Mucosa of rectum (tissue), 2 donors: ENCODE results near the gene PALLD.

Experiments used
- H3K27ac ChIP-seq, 2 donors: one replicate each; pipeline ENCODE4 v1.7.0; 2013; ENCODE audit warnings: inconsistent platforms in 2 of 2, low read depth in 2 of 2, low read length in 2 of 2
- H3K27me3 ChIP-seq, 2 donors: one replicate each; pipeline ENCODE4 v1.7.0; 2013; ENCODE audit warnings: low read length in 2 of 2; ENCODE audit not compliant: control insufficient read depth in 2 of 2, insufficient read depth in 2 of 2
- H3K36me3 ChIP-seq, 2 donors: one replicate each; pipeline ENCODE4 v1.7.0; 2013; ENCODE audit warnings: low read length in 2 of 2; ENCODE audit not compliant: control insufficient read depth in 2 of 2, insufficient read depth in 2 of 2
- H3K4me1 ChIP-seq, 2 donors: one replicate each; pipeline ENCODE4 v1.7.0; 2013; ENCODE audit warnings: low read length in 2 of 2, mild to moderate bottlenecking in 1 of 2; ENCODE audit not compliant: control insufficient read depth in 2 of 2, insufficient read depth in 2 of 2
- H3K4me3 ChIP-seq, 2 donors: one replicate each; pipeline ENCODE4 v1.7.0; 2013; ENCODE audit warnings: low read length in 2 of 2
- H3K9ac ChIP-seq, 2 donors: one replicate each; pipeline ENCODE4 v1.7.0; 2013; ENCODE audit warnings: low read length in 2 of 2, low read depth in 1 of 2, mild to moderate bottlenecking in 1 of 2
- H3K9me3 ChIP-seq, 2 donors: one replicate each; pipeline ENCODE4 v1.7.0; 2013; ENCODE audit warnings: low read length in 2 of 2; ENCODE audit not compliant: control insufficient read depth in 2 of 2
- donor health status: healthy.
- donor health status: Normal muscosa, but diverticular disease.

The PALLD gene

DNA sequence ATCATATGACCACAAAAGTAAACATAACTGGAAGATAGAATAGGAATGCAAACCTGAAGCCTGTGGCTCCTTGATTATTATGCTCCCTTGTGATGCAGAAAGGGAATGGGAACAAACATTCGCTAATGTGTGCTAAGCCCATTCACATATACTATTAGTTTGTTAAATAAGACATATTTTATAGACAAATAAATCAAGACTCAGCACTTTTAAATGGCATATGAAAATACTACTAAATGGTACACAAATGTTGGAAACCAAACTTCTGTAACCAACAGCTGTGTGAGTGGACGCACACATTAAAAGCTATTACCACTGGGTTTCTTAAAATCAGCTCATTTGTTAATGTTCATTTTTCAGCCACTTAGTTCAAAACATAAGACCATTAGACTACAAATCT is 417.2 kb downstream of the PALLD start:
- H3K9ac ChIP-seq = no peak overlapping the region
- no peak overlapping the region for H3K27ac ChIP-seq
- no peaks in the 10 kb centered on the region for H3K9me3 ChIP-seq
- H3K36me3 ChIP-seq = peaks cover 12 to 15% of the 10 kb centered on the region in 2 donors
- no peak overlapping the region for H3K4me3 ChIP-seq
- H3K4me1 ChIP-seq = no peaks in the 10 kb centered on the region
- no peaks in the 10 kb centered on the region for H3K27me3 ChIP-seq

DNA sequence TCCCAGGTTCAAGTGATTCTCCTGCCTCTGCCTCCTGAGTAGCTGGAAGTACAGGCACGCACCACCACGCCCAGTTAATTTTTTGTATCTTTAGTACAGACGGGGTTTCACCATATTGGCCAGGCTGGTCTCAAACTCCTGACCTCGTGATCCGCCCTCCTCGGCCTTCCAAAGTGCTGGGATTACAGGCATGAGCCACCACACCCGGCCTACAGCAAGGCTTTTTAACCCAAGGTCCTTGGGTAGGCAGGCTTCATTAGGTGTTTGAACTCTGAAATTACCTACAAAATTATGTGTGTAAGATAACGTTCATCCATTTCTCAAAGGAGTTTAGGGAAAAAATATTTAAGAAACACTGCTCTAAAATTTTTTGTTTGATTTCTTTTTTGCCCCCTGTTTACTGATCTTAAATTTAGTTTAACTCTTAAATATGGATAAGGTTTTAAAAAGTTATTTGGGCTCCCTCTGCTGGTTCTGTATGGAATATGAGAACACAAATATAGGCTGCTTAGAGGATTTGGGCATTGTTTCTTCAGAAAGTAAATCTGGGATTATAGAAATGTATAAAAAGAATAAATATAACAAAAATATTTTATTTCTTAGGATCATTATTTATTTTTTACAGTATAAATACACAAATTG is 420.4 kb downstream of the PALLD start:
- no peaks in the 10 kb centered on the region for H3K27me3 ChIP-seq
- H3K9ac ChIP-seq = no peak overlapping the region
- no peak overlapping the region for H3K4me3 ChIP-seq
- no peaks in the 10 kb centered on the region for H3K4me1 ChIP-seq
- H3K9me3 ChIP-seq = no peaks in the 10 kb centered on the region
- peaks cover 14 to 21% of the 10 kb centered on the region in 2 donors for H3K36me3 ChIP-seq
- H3K27ac ChIP-seq = no peak overlapping the region

DNA sequence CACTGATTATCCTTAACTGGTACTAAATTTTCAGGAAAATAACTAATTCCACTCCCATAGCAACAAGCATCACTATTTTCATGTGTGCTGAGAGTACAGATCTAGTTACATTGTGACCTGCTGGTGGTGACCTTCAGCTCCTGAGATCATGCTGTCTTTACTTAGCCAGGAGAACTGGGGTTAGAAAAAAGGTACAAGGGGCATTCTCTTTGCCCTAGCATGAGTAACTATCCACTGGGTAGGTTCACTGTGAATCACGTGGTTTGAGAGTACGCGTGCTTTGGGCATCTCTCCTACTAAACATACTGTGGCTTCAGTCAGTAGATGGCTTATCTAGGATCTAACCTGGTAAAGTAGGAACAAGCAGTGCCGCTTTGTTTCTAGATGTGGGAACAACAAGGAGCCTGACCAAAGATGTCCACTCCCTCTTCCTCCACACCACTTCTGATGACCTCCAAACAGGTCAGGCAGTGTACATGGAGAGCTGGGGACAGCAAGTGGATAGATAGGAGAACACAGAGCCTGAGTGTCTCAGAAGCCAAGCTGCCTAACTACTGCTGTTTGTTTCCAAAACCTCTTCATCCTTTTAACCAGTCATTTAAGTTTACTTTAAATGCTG is 423.0 kb downstream of the PALLD start:
- Histone ChIP-seq H3K9ac (no peak overlapping the region), H3K9me3 (no peaks in the 10 kb centered on the region), H3K27me3 (no peaks in the 10 kb centered on the region), H3K4me3 (no peak overlapping the region), H3K4me1 (no peaks in the 10 kb centered on the region), H3K27ac (no peak overlapping the region), H3K36me3 (peaks cover 20 to 27% of the 10 kb centered on the region in 2 donors)

DNA sequence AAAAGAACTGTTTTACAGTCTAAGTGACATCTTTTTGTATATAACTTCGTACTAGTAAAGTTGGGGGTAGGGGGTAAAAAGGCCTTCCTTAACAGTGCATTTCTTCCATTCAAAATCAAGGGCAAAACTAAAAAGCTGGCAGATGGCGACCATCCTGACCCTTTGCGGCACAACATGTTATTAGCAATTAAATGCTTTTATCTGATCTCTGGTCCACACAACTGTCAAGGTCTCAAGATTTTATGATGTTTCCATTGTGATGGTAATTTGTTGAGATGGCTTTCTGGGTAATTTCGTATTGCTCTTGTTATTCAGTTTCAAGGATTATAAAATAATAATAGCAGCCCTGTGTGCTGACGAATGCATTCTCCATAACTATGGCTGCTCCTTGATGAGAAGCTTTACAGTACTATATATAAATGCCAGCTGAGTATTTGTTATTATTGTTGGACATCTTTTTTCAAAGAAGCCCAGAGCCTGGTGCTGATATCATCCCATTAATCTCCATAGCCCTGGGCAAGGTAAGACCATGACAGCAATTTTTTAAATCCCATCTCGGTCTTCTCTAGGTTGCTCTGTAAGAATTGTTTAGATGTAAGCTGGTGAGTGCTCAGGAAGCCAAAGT is 423.7 kb downstream of the PALLD start:
- Histone ChIP-seq H3K4me1 (no peaks in the 10 kb centered on the region), H3K9ac (no peak overlapping the region), H3K36me3 (peaks cover 25 to 31% of the 10 kb centered on the region in 2 donors), H3K9me3 (no peaks in the 10 kb centered on the region), H3K27ac (no peak overlapping the region), H3K27me3 (no peaks in the 10 kb centered on the region), H3K4me3 (no peak overlapping the region)

DNA sequence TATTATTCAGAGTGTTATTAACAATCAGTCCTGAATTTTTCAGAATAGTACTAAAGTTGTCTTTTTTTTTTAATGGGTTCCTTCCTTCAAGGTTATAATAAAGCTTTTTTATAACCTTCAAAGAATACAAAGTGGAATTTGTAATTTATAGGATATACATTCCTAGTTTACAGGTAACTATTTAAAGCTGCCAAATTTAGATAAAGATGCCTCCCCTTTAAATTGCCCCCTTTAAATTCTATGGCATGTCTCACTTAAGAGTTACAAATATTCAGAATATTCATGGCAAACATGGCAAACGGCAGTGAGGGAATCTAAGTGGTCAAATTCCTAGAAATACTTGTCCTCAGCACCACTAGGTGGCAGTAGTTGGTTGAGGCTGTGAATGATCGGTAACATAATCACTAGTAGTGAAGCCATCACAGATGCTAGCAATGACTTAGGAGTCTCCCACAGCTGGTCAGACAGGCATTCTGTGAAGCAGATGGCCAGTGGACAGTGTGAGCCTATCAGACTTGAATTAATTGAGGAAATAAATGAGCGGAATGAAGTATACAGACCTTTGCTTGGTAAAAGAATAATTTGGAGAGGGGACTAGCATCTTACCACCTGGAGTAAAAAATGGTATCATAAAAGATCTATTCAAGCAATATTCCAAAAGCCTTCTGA is 426.8 kb downstream of the PALLD start:
- Histone ChIP-seq H3K9ac (no peak overlapping the region), H3K27ac (no peak overlapping the region), H3K4me1 (no peaks in the 10 kb centered on the region), H3K27me3 (no peaks in the 10 kb centered on the region), H3K4me3 (no peak overlapping the region), H3K9me3 (no peaks in the 10 kb centered on the region), H3K36me3 (peaks cover 35 to 55% of the 10 kb centered on the region in 2 donors)

DNA sequence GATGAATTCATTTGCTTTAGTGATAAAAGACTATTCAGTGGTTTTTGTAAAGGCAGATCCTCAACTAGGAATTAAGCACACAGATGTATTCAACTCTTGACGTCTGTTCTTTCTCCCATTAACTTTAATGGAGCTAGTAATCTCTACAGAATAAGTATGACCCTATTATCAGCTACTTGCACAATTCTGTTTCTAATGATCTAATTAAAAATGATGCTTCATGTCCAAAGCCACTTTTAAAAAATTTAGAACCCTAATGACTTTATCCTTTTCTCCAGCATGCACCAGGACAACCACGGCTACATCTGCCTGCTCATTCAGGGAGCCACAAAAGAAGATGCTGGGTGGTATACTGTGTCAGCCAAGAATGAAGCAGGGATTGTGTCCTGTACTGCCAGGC is 427.8 kb downstream of the PALLD start:
- Histone ChIP-seq H3K4me1 (no peaks in the 10 kb centered on the region), H3K4me3 (no peak overlapping the region), H3K27ac (no peak overlapping the region), H3K36me3 (peaks cover 35 to 61% of the 10 kb centered on the region in 2 donors), H3K27me3 (no peaks in the 10 kb centered on the region), H3K9me3 (no peaks in the 10 kb centered on the region), H3K9ac (no peak overlapping the region)

DNA sequence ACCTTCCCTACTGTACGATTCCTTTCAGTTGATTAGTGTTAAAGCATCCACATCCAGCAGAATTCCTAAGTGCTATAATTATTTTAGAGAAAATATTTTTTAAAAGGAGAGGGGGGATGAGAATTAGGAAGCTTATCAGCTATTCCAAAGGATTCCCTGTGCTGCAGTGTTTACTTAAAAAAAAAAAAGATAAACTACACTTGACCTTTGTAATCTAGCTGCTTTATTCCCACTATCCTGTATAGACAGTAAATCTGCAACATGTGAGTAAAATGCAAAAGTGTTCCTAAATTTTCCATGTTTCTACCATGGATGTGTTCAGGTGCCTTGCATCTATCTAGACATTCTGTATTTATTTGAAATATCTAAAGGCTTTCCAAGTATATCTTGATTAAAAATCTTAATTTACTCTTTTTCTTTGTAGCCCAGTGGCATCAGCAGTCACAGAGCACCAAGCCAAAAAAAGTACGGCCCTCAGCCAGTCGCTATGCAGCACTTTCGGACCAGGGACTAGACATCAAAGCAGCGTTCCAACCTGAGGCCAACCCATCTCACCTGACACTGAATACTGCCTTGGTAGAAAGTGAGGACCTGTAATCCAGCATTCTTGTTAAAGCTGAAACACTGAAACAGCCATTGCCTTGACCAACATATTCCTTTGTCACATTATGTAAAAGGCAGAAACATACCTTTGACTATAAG is 429.1 kb downstream of the PALLD start:
- H3K36me3 ChIP-seq = peaks cover 33 to 58% of the 10 kb centered on the region in 2 donors
- no peaks in the 10 kb centered on the region for H3K9me3 ChIP-seq
- H3K27me3 ChIP-seq = no peaks in the 10 kb centered on the region
- H3K4me1 ChIP-seq = no peaks in the 10 kb centered on the region
- no peak overlapping the region for H3K4me3 ChIP-seq
- H3K27ac ChIP-seq = no peak overlapping the region
- no peak overlapping the region for H3K9ac ChIP-seq

DNA sequence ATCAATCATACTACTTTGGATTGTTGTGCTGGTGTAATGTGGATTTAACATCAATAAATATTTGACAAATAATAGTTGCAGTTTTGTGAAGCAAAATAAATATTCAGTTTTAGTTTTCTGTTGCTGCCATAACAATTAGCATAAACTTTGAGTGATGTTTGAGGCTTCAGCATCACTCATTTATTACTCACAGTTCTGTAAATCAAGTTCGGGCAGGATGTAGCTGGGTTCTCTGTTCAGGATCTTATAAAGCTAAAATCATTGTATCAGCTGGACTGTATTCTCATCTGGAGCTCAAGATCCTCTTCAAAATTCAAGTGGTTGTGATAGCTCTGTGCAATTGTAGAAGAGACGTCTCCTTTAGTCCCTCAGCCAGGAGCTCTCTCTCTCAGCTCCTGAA is 431.5 kb downstream of the PALLD start:
- Histone ChIP-seq H3K27ac (no peak overlapping the region), H3K4me1 (no peaks in the 10 kb centered on the region), H3K27me3 (no peaks in the 10 kb centered on the region), H3K9ac (no peak overlapping the region), H3K36me3 (peaks cover 28 to 43% of the 10 kb centered on the region in 2 donors), H3K4me3 (no peak overlapping the region), H3K9me3 (peaks cover 2% of the 10 kb centered on the region in 2 donors)

DNA sequence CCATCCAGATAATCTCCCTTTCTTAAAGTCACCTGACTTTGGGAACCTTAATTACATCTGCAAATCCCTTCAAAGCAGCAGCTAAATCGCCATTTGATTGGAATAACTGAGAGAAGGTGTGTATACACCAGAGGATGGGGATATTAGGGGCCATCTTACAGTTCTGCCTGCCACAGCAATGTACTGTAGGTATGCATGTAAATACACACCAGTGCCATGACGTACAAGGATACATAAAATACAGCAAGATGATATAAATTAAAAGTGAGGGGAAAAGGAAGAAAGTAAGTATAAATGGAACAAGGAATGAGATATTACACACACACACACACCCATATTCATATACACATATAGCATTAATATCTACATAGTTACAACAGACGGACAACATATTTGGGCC is 432.0 kb downstream of the PALLD start:
- Histone ChIP-seq H3K27me3 (no peaks in the 10 kb centered on the region), H3K9ac (no peak overlapping the region), H3K9me3 (peaks cover 2% of the 10 kb centered on the region in 2 donors), H3K27ac (no peak overlapping the region), H3K4me1 (no peaks in the 10 kb centered on the region), H3K4me3 (no peak overlapping the region), H3K36me3 (peaks cover 28 to 43% of the 10 kb centered on the region in 2 donors)
